SU-DHL-6 (cell line): ENCODE results near the gene HNRNPM.

Experiments used
- H2AFZ ChIP-seq: fragments of 200-600 bp; sonication (generic); 2 replicates; pipeline ENCODE4 v1.6.1; 2014; ENCODE audit warnings: low read depth, mild to moderate bottlenecking, moderate library complexity, mixed read lengths, antibody characterized with exemption, low read length; ENCODE audit not compliant: severe bottlenecking
- H3F3A ChIP-seq: fragments of 200-600 bp; shearing (Covaris generic); 2 replicates; pipeline ENCODE4 v1.6.0; 2016; ENCODE audit warnings: antibody characterized with exemption, mild to moderate bottlenecking; ENCODE audit not compliant: insufficient read depth
- H3K27ac ChIP-seq: fragments of 200-600 bp; sonication (generic); 2 replicates; pipeline ENCODE4 v1.5.1; 2016; ENCODE audit warnings: low read depth, mild to moderate bottlenecking, low read length, moderate library complexity, mixed read lengths
- H3K27me3 ChIP-seq: fragments of 200-600 bp; sonication (generic), shearing (Covaris generic); 2 replicates; pipeline ENCODE4 v1.6.0; 2014; ENCODE audit warnings: mild to moderate bottlenecking, low read length
- H3K36me3 ChIP-seq: fragments of 200-600 bp; sonication (generic); 2 replicates; pipeline ENCODE4 v1.6.1; 2014; ENCODE audit warnings: mild to moderate bottlenecking, low read length, mixed read lengths
- H3K4me2 ChIP-seq: fragments of 300-600, 200-600 bp; shearing (Covaris generic), sonication (generic); 2 replicates; pipeline ENCODE4 v1.6.0; 2014; ENCODE audit warnings: low read length, low read depth, mild to moderate bottlenecking; ENCODE audit not compliant: poor library complexity, severe bottlenecking
- H3K4me3 ChIP-seq: fragments of 200-600 bp; sonication (generic); 2 replicates; pipeline ENCODE4 v1.5.1; 2014; ENCODE audit warnings: antibody characterized with exemption, low read length, mild to moderate bottlenecking, mixed read lengths; ENCODE audit not compliant: insufficient read depth, poor library complexity, severe bottlenecking
- H3K79me2 ChIP-seq: fragments of 200-600 bp; sonication (generic); 2 replicates; pipeline ENCODE4 v1.6.1; 2014; ENCODE audit warnings: mild to moderate bottlenecking, low read length, moderate library complexity; ENCODE audit not compliant: insufficient read depth
- H3K9ac ChIP-seq: fragments of 200-600 bp; sonication (generic); 2 replicates; pipeline ENCODE4 v1.7.0; 2014; ENCODE audit warnings: mild to moderate bottlenecking, low read length
- H3K9me2 ChIP-seq: fragments of 200-600 bp; sonication (generic); replicated peaks from 2 replicates; pipeline ENCODE4 v1.6.1; 2014; ENCODE audit warnings: low read length; ENCODE audit not compliant: insufficient read depth
- H3K9me3 ChIP-seq: fragments of 200-600 bp; sonication (generic); 2 replicates; pipeline ENCODE4 v1.6.1; 2014; ENCODE audit warnings: low read length, mixed read lengths; ENCODE audit not compliant: insufficient read depth
- H4K20me1 ChIP-seq: fragments of 200-600 bp; sonication (generic); 2 replicates; pipeline ENCODE4 v1.6.1; 2014; ENCODE audit warnings: low read depth, mild to moderate bottlenecking, antibody characterized with exemption, low read length, moderate library complexity, mixed read lengths
- CTCF ChIP-seq: fragments of 200-600 bp; sonication (generic); IDR thresholded peaks from one replicate; pipeline ENCODE4 v1.5.1; 2017; ENCODE audit warnings: antibody characterized with exemption, mild to moderate bottlenecking, low read length, moderate library complexity; ENCODE audit not compliant: insufficient read depth, poor library complexity, severe bottlenecking
- EZH2phosphoT487 ChIP-seq: fragments of 200-600 bp; sonication (generic), shearing (Covaris generic); conservative IDR thresholded peaks from 2 replicates; pipeline ENCODE4 v1.6.1; 2018; ENCODE audit warnings: mild to moderate bottlenecking, antibody characterized with exemption, low read length, moderate library complexity, mixed read lengths

The HNRNPM gene

GRCh38 chr19:8459520-8460270, 14.9 kb downstream of the HNRNPM start:
- Histone ChIP-seq H3K9me3 (no peaks in the 10 kb centered on the region), H2AFZ (no peak overlapping the region), H3K4me2 (no peak overlapping the region), H3K9ac (no peak overlapping the region), H4K20me1 (peaks cover 64% of the 10 kb centered on the region), H3K27me3 (no peaks in the 10 kb centered on the region), H3K4me3 (no peak overlapping the region), H3K9me2 (no peaks in the 10 kb centered on the region), H3F3A (0 out of 2 replicates have a peak, but pooled peaks cover 5% of the 10 kb centered on the region), H3K27ac (no peak overlapping the region), H3K36me3 (peaks cover 38% of the 10 kb centered on the region), H3K79me2 (peaks cover 97% of the 10 kb centered on the region)
- TF ChIP-seq EZH2phosphoT487 (no peak), CTCF (no peak)

DNA sequence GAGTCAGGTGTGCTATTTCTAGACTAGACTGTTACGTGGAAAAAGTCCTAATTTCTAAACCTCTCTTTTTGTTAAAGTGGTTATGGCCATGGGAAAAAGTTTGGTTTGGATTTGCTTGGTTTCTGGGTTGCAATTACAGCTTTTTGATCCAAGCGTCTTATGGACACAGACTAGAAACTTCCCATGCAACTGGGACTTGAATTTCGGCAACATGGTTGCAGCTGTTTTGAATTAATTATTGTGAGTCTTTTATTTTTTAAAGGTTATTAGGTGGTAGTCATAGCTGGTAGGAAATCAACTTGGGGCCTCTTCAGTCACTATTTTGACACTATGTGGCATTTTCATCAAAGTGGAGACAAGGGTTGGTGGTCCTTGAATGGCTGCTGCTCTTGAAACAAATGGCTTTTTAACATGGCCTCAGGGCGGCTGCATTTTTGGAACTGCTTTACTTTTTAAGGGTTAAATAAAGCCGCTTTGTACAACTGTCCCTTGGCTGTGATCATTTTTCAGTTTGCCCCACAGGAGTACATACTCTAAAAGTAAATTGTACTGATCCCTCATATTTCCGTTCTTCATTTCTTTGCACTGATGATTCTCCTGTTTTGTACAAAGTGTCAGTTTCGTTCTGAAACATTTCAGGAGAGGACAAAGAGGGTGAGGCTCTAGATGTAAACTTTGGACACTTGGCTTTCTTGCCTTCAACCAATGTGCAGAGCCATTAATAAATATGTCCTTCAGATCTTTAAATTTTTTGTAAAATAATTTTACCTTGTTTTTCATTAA, 15.9 kb downstream of the HNRNPM start:
- TF ChIP-seq EZH2phosphoT487 (no peak), CTCF (no peak)
- Histone ChIP-seq H4K20me1 (peaks cover 63% of the 10 kb centered on the region), H3K27me3 (no peaks in the 10 kb centered on the region), H3K4me2 (no peak overlapping the region), H2AFZ (no peak overlapping the region), H3K79me2 (peaks cover 97% of the 10 kb centered on the region), H3K27ac (no peak overlapping the region), H3K9me2 (no peaks in the 10 kb centered on the region), H3K9me3 (no peaks in the 10 kb centered on the region), H3K4me3 (no peak overlapping the region), H3K36me3 (peaks cover 41% of the 10 kb centered on the region), H3K9ac (no peak overlapping the region), H3F3A (0 out of 2 replicates have a peak, but pooled peaks cover 5% of the 10 kb centered on the region)

DNA sequence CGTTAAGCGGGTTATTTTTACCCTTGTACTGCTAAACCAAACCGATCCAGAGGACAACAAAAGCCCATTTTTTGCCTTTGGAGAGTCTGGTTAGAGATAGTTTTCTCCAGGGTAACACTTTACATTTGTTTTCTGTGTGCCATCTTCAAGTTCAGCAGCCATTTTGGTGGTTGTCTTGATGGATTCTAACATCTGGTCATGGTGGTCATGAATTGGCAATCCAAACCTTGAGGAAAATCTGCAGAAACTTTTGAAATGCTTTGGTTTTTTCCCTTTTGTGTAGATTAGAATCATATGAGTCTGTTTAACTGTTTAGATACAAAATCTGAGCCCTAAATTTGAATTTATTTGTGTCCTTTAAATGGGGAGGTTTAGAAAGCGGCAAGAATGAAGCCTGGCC, 16.6 kb downstream of the HNRNPM start:
- TF ChIP-seq CTCF (no peak), EZH2phosphoT487 (no peak)
- Histone ChIP-seq H3K4me3 (no peak overlapping the region), H3K9me2 (no peaks in the 10 kb centered on the region), H3K27me3 (no peaks in the 10 kb centered on the region), H2AFZ (no peak overlapping the region), H3K9ac (no peak overlapping the region), H3K79me2 (peaks cover 91% of the 10 kb centered on the region), H3K36me3 (peaks cover 45% of the 10 kb centered on the region), H3K27ac (no peak overlapping the region), H4K20me1 (peaks cover 63% of the 10 kb centered on the region), H3K9me3 (no peaks in the 10 kb centered on the region), H3F3A (0 out of 2 replicates have a peak, but pooled peaks cover 5% of the 10 kb centered on the region), H3K4me2 (no peak overlapping the region)
